Adrenal gland (tissue), 5 donors: ENCODE data around the gene AGPAT4.

ENCODE experiments used
- CTCF ChIP-seq, 6 experiments: fragments of 450-650 bp in 4 of 6; fragments of 200-600 bp in 2 of 6; sonication (generic) in 1 of 6; IDR thresholded peaks; 1 replicate in 5 of 6; 2 replicates in 1 of 6; pipeline versions ENCODE4 v1.5.1 to v1.8.0; 2016 to 2021; ENCODE audit warnings: antibody characterized with exemption in 6 of 6, mild to moderate bottlenecking in 2 of 6, moderate library complexity in 1 of 6
- POLR2A ChIP-seq, 2 donors: fragments of 450-650 bp; IDR thresholded peaks; one replicate each; pipeline ENCODE4 v1.6.1; 2017; ENCODE audit warnings: antibody characterized with exemption in 2 of 2, mild to moderate bottlenecking in 2 of 2, moderate library complexity in 1 of 2
- donor health status: DM: no; HTN: no; CAD: no.

GRCh38 chr6:161292650-161293281 is 18.9 kb upstream of the AGPAT4 start:
- no peak for TF ChIP-seq CTCF (IDR thresholded peaks at IDR 0.05)
- no peak for TF ChIP-seq POLR2A (IDR thresholded peaks at IDR 0.05)
